ENCODE data around the gene TULP4.

The TULP4 gene

GRCh38 chr6:158497620-158498019 is 185.4 kb downstream of the TULP4 start:
- in situ Hi-C loops (cut with MboI; ENCODE audit: low sequenced_read_pairs, unreplicated experiment): loop anchor here (25.0 kb wide), 1 partner anchor 260 kb away; no protein-coding TSS in a partner anchor
- no peak for DNase-seq (ENCODE audit: low spot score)
- TF ChIP-seq CTCF (IDR thresholded peaks at IDR 0.05; ENCODE audit: borderline replicate concordance, control extremely low read depth, extremely low read depth, insufficient read depth, missing control alignments): no peak

GRCh38 chr6:158498362-158498761 is 186.1 kb downstream of the TULP4 start:
- in situ Hi-C loops (cut with MboI; ENCODE audit: low sequenced_read_pairs, unreplicated experiment): loop anchor here (25.0 kb wide), 1 partner anchor 261 kb away; no protein-coding TSS in a partner anchor
- no peak for TF ChIP-seq CTCF (IDR thresholded peaks at IDR 0.05; ENCODE audit: borderline replicate concordance, control extremely low read depth, extremely low read depth, insufficient read depth, missing control alignments)
- DNase-seq (ENCODE audit: low spot score): no peak

- in situ Hi-C loops (cut with MboI; ENCODE audit: low sequenced_read_pairs, unreplicated experiment): loop anchor here (25.0 kb wide), 1 partner anchor 262 kb away; no protein-coding TSS in a partner anchor
- DNase-seq (ENCODE audit: low spot score): no peak
- TF ChIP-seq CTCF (IDR thresholded peaks at IDR 0.05; ENCODE audit: borderline replicate concordance, control extremely low read depth, extremely low read depth, insufficient read depth, missing control alignments): no peak
These were observed 187.3 kb downstream of the TULP4 start for GRCh38 chr6:158499601-158500000.

GRCh38 chr6:158500016-158500735 is 187.9 kb downstream of the TULP4 start:
- in situ Hi-C loops (cut with MboI; ENCODE audit: low sequenced_read_pairs, unreplicated experiment): no loop called here
- DNase-seq (ENCODE audit: low spot score): no peak
- no peak for TF ChIP-seq CTCF (IDR thresholded peaks at IDR 0.05; ENCODE audit: borderline replicate concordance, control extremely low read depth, extremely low read depth, insufficient read depth, missing control alignments)

GRCh38 chr6:158501360-158502262 is 189.3 kb downstream of the TULP4 start:
- in situ Hi-C loops (cut with MboI; ENCODE audit: low sequenced_read_pairs, unreplicated experiment): no loop called here
- no peak for TF ChIP-seq CTCF (IDR thresholded peaks at IDR 0.05; ENCODE audit: borderline replicate concordance, control extremely low read depth, extremely low read depth, insufficient read depth, missing control alignments)
- DNase-seq (ENCODE audit: low spot score): no peak

- no peak for DNase-seq (ENCODE audit: low spot score)
- TF ChIP-seq CTCF (IDR thresholded peaks at IDR 0.05; ENCODE audit: borderline replicate concordance, control extremely low read depth, extremely low read depth, insufficient read depth, missing control alignments): no peak
- in situ Hi-C loops (cut with MboI; ENCODE audit: low sequenced_read_pairs, unreplicated experiment): no loop called here
These were observed 190.1 kb downstream of the TULP4 start for GRCh38 chr6:158502263-158502950.

All from GM13976 (cell line).